GM19238 (cell line): ENCODE measurements around the gene NEDD8.
"Not testable (repeated sequence)": the region's sequence is repeated elsewhere in the genome, so short reads cannot be mapped to it uniquely, and the experiment has no call there.

ENCODE experiments used
- DNase-seq: peaks from one replicate; pipeline ENCODE4 v3.0.0; 2011; ENCODE audit warnings: low spot score; ENCODE audit not compliant: insufficient read length

Gene NEDD8

DNA sequence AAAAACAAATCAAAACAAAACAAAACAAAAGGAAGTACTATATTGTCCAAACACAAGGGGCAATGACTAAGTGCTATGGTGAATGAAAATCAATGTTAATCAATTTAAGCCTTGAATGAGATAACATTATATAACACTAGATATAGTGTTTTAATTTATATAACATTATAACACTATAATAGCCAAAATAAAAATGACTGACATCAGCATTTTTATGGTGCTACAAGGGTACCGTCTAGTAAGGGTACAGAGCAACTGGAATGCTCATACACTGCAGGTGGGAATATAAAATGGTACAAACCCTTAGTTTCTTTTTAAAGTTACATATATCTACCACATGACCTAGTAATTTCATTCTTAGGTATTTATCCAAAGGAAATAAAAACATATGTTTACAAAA lies 5.7 kb downstream of the NEDD8 start:
- no peak for DNase-seq

DNA sequence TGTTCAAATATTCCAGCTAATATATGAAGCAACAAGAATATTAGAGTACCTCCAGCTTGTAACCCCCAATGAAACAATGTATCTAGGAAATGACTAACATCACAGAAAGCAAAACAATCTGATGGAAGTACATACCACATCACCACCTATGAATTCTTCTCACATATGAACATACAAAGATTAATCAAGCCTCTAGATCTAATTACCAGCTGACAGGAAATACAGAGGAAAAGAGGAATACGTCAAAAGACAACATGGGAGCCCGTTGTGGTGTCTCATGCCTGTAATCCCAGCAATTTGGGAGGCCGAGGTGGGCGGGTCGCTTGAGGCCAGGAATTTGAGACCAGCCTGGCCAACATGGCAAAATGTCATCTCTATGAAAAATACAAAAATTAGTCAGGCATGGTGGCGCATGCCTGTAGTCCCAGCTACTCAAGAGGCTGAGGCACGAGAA lies 7.5 kb downstream of the NEDD8 start:
- DNase-seq = no peak

DNA sequence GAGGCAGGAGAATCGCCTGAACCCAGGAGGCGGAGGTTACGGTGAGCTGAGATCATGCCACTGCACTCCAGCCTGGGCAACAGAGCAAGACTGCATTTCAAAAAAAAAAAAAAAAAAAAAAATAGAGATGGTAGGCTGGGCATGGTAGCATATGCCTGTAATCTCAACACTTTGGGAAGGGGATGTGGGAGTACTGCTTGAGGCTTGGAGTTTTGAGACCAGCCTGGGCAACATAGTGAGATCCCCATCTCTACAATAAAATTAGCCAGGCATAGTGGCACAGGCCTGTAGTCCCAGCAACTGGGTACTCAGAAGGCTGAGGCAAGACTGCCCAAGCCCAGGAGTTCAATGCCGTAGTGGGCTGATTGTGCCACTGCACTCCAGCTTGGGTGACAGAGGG lies 9.2 kb downstream of the NEDD8 start:
- not testable (repeated sequence) for DNase-seq

DNA sequence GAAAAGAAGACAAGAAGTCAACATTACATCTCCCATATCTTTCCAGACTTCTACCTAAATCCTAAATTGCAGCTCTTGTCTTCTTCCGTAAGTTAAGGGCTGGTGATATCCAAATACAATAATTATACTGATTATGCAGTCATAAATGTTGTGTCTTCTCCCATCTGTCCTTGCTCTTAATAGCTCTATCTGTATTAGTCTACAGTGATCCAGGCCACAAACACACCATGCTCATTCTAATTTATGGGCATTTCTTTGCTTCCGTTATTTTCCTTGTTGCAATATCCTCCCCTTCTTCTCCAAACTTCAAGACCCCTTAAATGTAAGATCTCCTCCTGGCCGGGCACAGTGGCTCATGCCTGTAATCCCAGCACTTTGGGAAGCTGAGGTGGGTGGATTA lies 12.6 kb downstream of the NEDD8 start:
- no peak for DNase-seq

DNA sequence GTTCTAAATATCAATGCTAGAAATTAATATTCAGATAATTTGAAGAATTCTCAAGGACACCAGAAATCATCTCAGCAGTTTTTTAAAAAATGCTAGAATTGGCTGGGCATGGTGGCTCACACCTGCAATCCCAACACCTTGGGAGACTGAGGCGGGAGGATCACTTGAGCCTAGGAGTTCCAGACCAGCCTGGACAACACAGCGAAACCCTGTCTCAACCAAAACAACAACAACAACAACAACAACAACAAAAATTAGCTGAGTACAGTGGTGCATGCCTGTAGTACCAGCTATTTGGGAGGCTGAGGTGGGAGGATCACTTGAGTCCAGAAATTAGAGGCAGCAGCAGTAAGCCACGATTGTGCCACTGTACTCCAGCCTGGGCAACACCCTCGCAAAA lies 13.1 kb downstream of the NEDD8 start:
- no peak for DNase-seq

DNA sequence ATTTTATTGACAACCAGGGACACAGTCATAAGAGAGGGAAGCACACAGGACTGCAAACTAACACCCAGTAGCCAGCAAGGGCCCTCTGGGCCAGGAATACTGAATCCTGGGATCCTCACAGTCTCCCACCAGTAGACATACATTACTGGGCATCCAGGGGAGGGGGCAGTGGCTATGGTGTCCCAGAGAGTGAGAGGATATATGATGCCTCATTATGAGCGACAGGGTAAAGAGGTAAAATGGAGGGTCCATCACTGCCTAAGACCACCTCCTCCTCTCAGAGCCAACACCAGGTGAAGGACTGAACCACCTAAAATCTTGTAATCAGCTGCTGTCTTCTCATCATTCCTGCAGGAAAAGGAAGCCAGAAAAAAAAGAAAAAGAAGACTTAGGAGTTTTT lies 15.3 kb downstream of the NEDD8 start:
- DNase-seq = not testable (repeated sequence)

DNA sequence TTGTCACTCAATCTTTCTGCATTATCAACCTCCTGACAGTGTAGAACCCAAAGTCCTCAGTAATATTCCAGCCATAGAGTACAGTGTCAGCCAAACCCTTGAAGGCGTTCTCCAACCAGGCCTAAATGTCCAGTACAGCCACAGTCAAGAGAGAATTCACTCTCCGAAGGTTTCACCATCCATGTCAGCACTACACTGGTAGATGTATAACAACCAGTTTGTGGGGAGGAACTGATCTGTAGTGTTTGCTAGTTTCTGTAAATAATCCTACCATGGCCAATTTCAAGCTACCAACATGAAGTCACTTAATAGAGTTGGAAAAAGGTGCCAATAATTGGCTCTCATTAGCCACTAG lies 15.8 kb downstream of the NEDD8 start:
- no peak for DNase-seq

DNA sequence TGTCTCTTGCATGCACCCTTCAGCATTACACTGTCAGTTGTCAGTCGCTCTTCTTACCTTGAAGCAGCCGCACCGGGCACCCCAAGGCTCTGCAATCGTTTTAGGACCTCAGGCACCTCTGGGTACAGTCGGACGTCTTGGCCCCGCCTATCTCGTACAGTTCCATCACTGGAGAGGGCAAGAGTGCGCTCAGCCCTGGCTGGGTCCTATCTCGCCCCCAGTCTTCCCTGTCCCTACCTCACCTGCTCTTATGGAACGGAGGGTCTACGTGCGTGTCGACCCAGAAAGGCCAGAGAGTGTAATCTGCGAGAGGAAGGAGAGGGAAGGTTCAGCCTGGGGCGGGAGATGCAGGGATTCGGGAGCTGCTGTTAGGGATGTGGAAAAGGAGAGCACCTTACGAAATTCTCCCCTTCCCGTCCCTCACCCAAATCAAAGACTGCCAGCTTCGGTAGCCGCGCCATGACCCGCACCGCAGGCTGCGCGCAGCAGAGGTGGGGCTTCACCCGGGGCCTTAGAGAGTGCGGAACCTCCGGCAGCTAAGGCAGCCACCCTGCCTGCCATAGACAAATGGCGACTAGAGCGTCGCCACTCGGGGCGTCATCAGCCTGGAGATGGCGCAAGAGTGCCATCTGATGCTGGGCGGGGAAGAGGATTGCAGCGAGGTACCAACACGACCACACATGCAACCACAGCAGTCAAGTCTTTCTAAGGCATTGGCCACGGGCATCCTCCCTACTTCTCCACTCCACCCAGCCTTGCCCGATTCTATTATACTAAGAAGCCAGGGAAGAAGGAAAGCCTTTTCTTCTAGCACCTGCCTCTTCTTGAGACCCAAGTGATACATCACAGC lies 16.4 kb downstream of the NEDD8 start, which contains the start of gene MDP1:
Gene MDP1 (minus strand): TSS at position 572 of the 850 bp plus-strand sequence. CDS start 111 bp downstream, at position 461.
- DNase-seq = peak; percentile 85

DNA sequence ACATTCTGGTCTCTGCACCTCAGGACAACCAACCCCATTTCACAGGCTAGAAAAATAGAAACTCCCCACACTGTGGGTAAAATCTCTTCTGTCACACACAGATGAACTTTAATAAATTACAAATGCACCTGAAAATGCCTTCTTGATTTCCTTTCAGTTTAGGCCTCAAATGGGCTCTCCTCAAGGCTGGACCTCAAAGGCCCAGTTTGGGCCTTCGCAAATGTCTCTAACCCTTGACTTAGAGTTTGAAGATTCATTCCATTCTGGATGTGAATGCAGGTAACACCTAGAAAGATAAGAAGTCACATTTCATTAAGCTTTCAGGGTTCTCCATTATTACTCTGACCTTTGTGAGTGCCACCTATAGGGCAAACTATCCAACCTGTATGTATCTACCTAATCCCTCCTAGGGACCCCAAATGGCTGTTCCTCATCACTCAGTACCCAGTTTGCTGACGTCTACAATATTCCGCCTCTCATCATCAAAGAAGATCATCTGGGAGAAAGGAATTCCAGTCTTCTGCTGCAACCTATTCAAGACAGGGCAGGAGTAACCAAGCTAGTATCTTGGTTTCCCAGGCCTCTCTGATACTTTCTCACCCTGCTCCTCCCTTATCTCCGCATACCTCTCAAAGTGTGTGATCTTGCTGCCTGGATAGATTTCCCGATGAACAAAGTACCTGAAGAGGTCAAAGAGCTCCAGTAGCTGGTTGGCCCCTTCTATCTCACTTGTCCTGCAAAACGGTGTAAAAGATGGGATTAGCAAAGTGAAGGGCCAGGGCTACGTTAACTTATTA lies 18.1 kb downstream of the NEDD8 start:
- DNase-seq = no peak

DNA sequence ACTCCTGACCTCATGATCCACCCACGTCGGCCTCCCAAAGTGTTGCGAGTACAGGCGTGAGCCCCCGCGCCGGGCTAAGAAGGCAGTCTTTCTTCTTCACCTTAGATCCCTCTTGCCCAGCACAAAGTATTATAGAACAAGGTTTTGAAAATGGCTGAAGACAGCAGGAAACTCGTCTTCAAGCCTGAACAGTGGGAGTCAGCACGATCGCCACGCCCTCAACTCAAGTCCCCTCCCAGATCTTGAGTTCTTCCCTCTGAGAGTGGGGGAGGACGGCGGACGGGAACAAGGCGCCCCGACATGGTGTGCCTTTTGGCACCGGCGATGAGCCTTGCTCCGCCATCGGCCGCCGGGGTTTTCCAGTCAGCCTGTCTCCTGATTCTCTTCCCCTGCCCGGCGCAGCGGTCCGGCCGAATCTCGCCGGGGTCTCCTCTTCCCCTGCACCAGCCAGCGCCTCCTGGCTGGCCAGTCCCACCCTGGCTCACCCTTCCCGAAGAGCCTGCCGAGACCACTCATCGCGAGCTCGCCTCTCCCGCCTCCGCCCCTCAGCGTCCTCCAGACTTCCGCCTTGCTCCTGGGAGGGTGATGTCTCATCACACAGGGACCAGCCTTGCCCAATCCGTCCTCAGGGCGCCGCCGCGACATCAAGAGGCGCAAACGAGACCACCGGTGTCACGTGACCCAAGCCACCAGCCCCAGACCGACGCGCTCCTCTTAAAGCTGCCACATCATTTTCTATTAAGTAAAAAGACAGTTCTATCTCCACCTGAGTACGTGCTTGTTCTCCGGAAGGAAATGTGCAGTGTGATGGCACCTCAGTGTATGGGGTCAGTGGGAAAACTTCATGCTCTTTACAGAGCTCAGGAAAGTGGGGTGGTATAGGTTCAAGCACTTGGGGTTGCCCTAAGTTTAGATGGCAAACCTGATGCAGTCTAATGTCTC lies 19.0 kb downstream of the NEDD8 start, which contains the start of gene CHMP4A:
Gene CHMP4A (minus strand): TSS at position 565 of the 942 bp plus-strand sequence. CDS start 49 bp downstream, at position 516.
- peak; percentile 94 for DNase-seq

DNA sequence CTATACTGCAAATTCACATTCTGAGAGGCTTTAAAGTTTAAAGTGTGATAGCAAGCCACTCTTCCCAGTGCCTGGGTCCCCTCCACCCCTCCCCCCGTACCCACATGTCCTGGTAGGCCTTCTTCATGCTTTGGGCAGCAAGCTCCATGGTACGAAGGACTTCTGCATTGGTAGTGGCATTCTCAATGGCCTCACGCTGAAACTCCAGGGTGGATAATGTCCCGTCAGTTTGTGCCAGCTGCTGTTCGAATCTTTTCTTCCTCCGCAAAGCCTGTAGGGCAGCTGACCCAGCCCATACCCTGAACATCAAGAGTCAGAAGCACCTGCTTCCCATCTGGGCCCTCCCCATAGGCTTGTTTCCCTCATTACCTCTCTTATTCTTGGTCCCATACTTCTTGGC lies 20.9 kb downstream of the NEDD8 start:
- no peak for DNase-seq

DNA sequence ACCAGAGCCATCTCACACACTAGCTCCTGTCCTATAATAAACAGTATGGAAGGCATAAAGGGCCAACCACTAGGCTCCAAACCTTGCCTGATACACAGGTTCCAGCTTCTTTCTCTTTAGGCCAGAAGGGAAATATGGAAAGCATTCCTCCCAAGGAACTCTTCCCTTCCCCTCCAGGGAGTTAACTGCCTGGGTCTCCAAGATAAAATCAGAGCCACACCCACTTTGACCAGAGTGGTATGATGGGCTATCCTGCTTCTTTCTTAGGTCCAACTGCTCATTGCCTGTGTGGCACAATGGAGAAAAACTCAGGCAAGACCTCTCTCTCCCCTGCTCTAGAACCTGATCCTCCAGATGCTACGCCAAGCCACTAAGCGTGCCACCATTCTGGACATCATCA lies 24.5 kb downstream of the NEDD8 start:
- no peak for DNase-seq

DNA sequence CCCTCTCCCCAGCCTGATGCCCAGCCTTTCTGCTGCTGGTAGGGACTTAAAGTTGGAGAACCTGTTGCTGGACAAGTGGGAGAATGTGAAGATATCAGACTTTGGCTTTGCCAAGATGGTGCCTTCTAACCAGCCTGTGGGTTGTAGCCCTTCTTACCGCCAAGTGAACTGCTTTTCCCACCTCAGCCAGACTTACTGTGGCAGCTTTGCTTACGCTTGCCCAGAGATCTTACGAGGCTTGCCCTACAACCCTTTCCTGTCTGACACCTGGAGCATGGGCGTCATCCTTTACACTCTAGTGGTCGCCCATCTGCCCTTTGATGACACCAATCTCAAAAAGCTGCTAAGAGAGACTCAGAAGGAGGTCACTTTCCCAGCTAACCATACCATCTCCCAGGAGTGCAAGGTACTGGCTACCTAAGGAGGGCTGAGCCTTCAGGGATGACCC lies 25.0 kb downstream of the NEDD8 start:
- DNase-seq = no peak

DNA sequence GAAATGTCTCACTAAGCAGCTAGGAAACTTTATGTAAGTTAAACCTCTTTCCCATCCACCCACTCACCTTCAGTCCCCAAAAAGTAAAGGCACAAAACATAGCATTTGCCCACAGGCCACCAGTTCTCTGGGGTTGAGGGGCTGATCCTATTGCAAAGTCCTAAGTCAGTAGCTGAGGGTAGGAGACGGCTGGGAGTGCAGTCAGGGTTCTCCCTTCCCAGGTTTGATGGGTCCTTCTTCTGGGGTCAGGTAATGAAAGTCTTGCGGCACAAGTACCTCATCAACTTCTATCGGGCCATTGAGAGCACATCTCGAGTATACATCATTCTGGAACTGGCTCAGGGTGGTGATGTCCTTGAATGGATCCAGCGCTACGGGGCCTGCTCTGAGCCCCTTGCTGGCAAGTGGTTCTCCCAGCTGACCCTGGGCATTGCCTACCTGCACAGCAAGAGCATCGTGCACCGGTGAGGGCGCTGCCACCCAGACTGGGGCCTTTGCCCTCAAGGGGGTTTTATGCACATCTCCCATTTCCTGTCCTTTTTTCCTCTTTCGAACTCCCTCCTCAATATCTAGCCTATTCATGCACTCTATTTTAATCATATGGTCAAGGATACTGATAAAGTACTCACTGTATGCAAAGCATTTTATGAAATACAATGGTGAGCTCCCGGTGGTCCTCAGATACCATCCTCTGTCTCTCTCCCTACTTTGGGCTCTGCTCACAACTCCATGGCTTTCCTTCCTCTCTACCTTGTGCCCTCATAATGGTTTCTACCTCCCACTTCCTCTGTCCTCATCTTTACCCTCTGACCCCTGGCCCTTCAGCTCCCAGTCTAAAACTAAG lies 25.7 kb downstream of the NEDD8 start:
- DNase-seq = no peak

DNA sequence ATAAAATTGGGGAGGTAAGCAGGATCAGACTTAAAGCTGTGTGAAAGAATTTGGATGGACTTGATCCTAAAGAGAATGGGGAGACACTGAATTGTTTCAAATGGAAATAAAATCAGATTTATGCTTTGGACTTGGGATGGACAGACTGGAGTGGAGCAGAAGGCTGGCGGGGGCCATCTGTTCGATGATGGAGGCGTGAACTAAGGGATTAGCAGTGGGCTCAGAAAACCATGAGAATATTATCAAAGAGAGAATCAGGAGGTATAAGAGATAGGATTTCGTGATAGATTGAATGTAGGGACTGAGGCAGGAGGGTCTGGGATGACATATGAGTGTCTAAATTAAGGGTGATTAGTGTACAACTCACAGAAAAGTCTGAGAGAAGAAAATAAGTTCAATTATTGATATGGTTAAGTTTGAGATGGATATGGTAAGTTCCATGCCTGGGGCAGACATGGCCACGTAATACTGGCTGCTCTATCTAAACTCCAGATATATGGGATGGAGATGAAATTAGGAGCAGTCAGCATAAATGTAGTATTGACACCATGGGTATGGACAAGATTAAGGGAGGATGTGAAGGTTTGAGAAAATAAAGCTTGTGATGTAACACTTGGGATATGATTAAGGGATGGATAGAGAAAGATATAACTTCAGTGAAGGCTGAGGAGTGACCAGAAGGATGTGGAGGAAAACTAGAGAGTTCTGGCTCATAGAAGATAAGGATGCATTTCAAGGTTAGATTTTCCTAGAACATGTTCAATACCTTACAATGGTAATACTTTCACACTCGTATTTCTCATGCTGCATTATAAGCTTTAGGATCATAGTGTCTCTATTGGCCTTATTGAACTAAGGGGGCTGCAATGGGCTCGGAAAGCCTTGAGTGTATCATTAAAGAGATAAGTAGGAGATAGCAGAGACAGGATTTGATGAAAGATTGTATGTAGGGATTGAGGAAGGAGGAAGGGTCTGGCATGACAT lies 27.7 kb downstream of the NEDD8 start:
- no peak for DNase-seq

DNA sequence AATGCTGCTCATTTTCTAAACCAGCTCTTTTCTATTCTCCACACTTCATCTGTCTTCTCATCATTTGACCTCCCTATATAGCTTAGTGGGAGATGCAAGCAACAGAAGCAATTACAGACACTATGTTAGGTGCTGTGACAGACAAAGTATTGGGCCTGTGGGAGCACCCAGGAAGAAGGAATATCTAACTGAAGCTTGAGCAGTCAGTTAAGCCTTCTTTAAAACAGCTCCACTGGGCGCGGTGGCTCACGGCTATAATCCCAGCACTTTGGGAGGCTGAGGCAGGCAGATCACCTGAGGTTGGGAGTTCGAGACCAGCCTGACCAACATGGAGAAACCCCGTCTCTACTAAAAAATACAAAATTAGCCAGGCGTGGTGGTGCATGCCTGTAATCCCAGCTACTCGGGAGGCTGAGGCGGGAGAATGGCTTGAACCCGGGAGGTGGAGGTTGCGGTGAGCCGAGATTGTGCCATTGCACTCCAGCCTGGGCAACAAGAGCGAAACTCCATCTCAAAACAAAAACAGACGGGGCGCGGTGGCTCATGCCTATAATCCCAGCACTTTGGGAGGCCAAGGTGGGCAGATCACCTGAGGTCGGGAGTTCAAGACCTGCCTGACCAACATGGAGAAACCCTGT lies 28.8 kb downstream of the NEDD8 start:
- DNase-seq = not testable (repeated sequence)

DNA sequence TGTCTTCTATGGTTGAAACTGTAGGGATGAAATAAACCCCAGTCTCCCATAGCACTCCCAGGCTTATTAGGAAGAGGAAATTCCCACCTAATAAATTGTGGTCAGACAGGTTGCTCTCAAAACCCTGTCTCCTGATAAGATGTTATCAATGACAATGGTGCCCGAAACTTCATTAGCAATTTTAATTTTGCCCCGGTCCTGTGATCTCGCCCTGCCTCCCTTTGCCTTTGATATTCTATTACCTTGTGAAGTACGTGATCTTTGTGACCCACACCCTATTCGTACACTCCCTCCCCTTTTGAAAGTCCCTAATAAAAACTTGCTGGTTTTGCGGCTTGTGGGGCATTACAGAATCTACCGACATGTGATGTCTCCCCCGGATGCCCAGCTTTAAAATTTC lies 29.6 kb downstream of the NEDD8 start:
- not testable (repeated sequence) for DNase-seq

DNA sequence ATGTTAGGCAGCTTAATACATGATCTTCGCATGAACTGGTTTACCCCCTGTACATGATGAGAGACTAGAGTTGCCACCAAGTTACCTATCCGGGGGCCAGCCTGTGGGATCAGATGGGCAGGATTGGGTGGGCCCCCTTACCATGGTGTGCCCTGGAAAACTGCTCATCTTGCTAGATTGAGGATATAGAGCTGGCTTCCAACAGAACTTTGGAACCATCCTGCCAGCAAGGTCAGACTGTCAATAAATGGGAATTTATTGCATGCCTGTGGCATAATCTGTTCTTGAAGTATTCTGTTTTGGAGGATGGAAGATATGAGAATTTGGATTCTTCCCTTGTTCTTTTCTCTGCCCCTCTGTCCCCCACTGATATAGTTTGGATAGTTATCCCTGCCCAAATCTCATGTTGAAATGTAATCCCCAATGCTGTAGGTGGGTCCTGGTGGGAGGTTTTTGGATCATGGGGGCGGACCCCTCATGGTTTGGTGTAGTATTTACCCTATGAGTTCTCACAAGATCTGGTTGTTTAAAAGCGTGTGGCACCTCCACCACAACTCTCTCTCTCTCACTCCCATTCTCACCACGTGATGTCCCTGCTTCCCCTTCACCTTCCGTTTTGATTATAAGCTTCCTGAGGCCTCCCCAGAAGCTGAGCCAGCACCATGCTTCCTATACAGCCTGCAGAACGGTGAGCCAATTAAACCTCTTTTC lies 33.2 kb downstream of the NEDD8 start:
- no peak for DNase-seq
